CD4-positive, alpha-beta T cell treated with Interleukin-12 subunit alpha and Interleukin-12 subunit beta, for 1 hour (primary cell): ENCODE results near the gene CTIF.

Experiments
- DNase-seq: peaks from one replicate; pipeline ENCODE4 v3.0.0-alpha.2; 2020

Gene CTIF

DNA sequence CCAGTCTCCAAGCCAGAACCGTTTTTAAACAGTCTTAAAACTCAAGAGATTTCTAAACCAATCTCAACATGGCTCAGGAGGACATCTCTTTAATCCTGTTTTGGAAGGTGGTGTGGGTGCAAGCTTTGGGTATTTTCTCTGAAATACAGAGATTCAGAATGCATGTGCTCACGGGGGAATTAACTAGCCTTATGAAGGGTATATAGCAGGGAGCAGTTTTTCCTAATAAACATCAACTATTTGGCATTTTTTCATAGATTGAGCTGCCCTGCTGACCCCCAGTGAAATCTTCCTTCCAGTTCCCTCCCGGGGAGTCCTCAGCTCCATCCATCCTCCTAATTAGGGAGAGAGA is 289.3 kb downstream of the CTIF start:
- no peak for DNase-seq

DNA sequence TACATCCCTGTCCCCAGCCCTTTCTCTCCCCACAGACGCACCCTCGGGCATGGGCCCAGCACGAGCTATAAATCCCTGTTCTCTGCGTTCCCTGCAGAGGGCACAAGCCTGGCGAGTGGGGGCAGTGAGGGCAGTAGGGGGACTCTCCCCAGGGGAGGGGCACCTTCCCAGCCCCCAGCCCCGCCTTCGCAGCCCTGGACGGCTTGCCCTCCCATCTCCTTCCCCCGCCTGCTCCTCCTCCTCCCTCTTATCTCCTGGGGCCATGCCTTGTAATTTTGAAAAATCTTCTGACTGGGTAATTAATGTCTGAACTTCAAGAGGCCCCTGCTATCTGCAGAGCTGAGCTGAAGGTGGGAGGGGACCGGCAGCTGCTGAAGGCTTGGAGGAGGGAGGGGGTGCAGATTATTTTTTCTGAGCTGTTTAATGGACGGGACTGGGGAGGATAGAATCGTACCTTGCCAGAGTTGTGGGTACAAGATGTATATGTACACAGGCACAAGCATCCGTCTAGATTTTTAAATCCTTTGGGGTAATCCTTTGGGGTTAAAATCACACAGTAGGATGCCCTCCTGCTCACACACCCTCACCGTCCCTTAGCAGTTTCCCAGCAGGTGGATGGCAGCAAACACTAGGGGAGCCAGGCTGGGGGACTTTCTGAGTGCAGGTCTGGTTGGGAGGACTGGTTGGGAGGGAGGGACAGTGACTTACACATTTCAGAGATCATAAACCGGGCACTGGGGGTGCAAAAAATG is 290.0 kb downstream of the CTIF start:
- DNase-seq = no peak

DNA sequence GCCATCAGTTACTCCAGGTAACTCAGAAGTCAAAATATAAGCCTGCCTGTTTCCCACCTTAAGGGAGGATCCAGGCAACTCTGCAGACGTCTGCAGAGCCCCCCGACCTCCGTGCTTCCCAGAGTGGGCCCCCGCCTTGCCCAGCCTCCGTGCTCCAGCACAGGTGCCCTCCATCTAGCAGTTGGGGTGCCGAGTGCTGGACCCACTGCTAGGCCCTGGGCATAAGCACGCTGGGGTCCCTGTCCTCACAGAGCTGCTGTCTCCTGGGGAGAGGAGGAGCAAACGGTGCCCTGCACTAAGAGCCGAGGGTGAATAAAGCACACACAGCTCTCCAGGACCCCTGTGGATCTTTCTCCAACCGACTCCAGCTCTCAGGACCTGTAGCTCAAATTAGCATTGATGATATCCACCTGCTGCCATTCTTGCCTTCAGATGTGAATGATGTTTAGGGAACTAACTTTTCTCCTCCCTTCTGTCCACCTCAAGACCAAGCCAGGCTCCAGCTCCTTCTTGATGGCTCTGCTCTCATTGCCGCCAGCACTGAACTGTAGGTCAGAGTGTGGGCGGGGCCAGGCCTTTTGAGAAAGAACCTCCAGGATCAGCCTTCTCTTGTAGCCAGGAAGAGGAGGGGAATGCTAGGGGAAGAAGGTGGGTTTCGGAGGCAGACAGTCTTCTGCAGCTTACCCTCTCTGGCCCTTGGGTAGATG is 290.8 kb downstream of the CTIF start:
- no peak for DNase-seq

DNA sequence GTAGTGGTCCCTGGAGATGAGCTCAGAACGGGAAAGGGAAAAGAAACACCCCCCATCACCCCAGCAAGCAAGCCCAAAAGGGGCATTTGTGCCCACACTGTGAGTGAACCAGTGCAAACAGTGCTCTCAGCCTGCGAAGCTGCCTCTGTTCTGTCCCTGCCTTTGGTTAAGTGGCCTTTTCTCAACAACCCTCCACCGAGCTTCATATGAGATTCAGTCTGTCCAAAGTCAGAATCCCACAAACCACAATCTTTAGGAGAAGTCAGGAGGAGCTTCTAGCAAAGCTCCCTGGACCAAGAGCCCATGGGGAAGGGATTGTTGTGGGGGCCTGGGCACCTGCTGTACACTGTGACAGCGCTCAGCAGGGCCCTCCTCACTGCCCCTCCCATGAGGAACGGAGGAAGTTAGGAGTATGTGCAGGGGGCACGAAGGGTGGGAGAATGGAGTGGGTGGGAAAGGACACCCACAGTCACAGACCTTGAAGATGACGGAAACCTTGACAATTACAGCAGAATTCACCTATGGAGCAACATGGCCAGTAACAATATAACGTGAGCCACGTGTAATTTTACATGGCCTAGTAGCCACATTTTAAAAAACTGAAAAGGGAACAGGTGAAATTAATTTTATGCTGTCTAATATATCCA is 292.4 kb downstream of the CTIF start:
- DNase-seq = no peak

DNA sequence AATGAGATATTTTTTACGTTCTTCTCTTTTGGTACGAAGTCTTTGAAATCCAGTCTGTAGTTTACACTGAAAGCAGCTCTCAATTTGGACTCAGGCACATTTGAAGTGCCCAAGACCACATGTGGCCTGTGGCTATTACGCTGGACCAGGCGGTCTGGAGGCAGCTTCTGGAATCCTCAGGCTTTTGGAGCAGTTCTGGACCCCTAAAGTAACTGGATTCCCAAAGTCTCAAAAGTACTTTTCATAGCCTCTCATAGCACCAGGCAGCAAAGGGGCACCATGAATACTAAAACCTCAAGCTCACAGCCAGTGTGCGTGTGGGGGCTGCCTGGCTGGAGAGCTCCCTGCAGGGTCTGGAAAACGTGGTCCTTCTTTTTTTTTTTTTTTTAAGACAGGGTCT is 293.0 kb downstream of the CTIF start:
- DNase-seq = no peak

DNA sequence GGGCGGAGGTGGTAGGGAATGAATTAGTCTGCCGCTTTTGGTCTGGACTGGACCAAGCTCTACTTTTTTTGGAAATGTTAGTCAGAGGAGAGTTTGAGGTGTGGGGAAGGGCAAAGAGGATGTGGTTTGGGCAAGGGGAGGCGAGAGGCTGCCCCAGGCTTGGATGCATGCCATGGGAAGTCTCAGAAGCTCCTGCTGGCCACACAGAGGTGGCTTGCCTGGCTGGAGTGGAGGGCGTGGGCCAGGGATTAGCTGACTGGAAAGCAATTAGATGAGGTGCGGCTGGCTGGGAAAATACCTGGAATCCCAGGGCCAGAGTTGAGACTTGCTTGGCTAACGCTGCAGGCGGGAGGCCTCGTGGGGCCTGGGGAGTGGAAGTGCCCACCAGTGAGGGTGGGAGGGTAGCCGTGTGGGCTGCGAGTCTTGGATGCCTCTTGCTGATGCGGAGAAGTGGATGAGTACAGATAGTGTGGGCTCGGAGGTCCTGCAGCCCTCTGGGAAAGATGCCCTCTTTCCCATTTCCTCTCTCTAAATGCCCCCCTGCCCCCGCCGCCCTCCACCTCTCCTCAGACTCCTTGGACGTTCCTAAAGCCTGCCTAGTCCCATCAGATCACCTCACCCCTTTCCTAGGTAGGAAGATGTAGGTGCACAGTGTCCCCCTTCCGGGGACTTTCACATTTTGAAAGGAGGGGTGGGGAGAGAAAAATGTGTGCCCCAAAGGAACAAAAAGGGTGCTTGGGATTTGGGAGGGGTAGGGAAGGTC is 294.3 kb downstream of the CTIF start:
- DNase-seq = no peak

DNA sequence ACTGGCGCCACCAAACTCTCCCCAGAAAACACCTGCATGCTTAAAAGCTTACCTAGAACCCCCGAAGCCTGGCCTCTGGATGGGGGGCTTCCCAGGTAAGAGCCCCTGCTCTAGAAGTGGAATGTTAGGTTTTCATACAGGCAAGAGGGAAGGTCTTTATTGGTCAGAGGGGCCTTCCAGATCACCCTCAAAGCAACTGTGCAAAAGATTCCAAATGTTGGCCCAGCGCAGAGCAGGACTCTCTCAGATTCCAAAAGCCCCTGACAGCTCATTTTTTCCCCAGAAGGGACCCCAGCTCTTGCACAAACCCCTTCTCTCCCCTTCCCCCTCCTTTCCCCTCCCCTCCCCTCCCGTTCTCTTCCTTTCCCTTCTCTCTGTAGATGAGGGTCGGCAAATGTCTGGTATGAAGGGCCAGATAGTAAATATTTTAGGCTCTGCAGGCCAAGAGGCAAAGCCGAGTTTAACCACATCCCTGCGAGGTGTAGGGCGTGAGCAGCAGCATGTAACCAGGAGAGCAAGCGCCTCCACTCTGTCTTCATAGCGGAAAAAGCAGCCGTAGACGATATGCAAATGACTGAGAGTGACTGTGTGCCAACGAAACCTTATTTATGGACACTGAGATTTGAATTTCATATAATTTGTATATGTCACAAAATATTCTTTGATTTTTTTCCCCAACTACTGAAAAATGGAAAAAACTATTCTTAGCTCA is 295.0 kb downstream of the CTIF start:
- DNase-seq = peak; percentile 74

DNA sequence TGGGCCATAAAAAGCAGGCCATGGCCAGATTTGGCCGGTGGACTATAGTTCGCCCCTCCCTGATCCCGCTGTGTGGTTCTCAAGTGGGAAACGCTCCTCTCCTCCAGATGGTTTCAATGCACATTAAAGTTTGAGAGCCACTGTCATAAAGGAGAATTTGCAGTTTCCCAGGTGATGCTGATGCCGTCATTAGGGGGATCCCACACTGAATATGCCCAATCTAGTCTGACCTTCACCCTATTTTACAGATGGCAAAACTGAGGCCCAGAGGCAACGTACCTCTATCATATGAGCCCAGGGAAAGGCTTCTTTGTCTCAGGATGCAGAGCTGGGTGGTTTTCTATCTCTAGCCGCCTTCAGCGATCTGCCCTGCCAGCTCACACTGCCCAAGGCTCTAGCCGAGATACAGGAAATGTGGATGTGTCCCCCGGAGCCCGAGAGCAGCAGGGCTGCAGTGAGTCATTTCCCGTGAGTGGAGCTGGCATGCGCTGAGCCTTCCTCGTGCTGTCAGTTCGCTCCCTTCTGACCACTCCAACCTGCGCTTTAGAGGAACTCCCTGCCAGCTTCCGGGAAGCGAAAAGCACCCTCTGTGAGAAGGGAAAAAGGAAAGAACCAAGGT is 295.7 kb downstream of the CTIF start:
- peak; percentile 81 for DNase-seq

DNA sequence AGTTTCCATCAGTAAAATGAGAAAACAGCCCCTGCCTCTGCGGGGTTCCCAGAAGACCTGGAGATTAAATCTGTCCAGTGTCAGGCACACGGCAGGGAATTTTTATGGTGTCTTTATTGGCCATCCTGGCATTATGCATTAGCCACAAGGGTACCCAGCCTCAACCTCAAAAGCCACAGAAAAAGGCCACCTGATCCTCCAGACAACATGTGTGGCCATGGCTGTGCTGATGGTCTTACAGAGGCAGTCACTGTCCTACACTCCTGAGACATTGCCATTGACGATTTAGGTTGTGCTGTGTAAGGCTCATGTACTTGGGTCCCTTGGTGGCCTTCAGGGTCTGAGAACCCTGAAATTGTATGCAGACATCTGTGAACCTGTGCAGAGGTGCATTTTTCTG is 296.3 kb downstream of the CTIF start:
- DNase-seq = no peak

DNA sequence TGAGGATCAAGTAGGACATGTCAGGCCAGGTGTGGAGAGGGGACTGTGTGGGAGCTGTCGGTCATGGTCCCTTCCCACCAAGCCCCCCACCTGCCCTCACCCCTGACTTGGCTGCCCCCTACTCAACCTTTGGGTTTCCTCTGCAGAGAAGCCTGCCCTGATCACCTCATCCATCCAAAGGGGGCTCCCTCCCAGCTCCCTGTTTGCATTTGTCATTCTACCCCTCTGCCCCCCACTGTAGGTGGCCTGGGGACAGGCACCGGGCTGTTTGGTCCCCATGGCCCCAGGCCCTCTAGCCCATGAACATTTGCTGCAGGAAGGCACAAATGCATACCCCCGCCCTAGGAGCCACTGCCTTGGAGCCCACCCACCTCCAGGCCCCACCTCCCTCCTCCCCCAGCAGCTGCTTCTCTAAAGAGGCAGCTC is 296.9 kb downstream of the CTIF start:
- no peak for DNase-seq

DNA sequence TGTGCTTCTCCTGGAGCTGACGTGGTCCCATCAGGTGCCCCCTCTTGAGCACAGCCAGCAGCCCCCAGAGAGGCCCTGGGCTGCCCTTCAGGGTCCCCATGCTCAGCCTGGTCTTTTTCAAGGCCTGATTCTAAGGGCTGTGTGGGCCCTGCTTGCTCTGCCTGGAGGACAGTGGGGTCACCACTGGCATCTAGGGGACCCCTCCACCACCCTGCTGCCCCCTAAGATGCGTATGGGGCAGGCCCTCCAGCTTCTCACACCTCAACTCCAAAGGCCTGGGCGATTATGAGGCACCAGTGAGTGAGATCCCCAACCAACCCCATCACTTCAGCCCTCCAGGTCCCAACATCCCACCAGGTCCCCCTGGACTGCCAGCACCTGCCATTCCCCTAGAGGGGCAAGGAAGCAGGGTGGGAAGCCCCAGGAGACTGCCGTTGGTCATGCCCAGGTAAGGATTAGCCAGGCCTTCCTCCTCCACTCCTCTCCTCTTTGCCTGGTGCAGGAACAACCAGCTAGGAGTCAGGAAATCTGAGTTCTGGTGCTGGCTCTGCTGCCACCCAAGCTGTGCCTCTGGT is 297.5 kb downstream of the CTIF start:
- DNase-seq = no peak

DNA sequence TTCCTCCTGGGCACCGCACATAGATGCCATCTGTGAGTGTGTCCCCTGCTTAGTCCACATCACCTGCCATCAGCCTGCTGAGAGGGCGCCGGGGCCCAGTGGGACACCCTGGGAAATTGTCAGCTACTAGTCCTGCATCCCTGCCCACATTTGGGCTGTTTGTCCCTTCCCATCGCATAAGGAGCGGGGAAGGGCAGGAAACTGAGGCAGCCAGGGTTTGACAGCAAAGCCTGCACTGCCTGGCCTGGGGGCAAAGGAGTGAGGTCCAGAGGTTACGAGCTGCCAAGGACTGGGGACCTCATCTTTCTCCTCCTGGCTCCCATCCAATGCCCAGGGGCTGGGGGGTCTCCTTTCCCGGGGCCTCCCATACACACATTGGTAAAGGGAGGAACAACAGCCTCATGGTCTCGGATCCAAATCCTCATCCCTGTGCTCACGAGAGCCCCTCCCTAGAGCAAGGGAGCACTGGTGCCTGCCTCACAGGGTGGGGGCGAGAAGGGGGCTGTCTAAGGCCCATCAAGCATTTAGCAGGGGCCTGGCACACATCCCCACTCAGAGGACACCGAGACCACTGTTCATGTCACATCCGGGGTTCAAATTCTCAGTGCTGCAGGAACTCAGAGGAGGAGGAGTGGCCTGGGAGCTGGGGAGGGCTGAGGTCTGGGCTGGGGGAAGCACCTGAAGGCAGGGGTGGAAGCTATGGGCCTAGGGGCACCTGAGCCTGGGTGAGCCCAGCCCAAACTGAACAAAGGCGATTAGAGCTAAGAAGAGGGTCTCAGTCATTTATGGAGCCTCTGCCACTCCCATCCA is 298.2 kb downstream of the CTIF start:
- DNase-seq = no peak

DNA sequence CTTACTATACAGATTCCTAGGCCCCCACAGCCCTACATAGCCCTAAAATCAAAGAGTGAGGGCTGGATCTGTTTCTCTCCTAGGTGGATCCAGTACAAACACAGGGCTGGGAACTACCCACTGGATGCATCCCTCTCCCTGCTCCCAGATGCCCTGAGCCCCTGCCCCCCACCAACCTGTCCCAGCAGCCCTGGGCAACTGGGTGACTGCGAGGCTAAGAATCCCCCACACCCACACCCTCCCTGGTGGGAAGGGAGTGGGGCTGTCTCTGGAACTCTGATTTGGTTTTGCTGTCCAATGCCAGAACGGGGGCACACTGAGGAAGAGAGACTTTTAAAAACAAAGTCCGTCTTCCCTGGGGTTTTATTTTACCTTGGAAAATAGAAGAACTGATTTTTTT is 298.8 kb downstream of the CTIF start:
- no peak for DNase-seq

DNA sequence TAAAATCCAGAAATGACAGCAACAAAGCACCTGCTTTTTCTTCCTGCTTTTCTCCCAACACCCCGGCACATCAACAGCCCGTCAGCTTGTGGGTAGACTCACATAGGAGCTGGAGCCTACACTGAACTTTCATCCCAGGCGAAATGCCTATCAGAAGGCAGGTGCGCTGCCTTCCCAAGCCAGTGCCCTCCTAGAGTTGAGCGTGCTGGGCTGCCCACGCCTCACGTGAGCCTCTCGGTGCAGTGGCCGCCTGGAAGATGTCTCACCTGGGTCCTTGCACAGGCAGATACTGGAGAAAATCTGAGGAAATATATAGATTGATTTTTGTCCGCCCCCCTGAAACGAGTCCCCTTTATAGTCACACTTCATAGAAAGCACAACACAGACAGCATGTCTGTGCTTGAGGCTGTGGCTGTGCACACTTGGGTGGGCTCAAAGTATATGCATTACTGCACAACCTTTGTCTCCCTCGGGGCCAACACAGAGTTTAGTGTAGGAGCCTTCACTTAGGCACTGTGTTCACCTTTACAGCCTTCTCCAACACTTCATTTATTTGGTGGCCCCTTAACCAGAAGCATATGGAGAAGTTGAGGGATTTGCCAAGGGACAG is 299.4 kb downstream of the CTIF start:
- DNase-seq = no peak

DNA sequence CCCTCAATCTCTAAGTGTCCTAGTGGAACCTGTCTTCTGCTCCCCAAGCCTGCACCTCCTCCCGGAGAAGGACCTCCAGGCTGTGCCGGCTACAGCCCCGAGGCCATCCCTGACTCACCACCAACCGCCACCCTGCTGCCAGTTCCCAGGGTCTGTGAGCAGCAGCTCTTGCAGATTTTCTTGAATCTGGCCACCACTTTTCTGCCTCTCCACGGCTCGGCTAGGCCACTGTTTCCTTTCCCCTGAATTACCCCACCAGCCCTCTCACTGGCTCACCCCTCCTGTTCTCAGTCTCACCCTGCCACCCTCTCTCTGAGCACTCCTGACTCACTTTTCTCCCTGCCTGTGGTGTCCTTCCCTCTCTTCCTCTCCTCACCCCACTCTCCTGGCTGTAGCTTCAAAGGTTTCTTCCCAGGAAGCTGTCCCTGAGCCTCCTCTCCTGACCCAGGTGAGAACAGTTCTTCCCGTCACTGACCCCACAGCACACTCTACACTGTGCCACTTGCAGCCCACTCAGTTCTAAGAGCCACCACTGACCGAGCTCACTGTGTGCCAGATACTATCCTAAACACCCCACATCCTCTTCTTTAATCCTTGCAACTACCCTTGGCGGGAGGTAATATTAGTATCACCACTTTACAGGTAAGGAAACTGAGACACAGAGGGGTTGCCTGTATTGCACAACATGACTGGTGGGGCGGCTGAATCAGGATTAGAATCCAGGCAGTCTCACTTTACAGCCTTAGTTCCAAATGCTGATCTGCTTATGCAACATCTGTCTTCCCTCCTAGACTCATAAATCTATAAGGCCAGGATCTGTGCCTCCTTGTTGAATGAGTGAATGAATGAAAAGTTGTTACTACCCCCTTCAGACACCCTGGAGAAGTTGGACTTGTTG is 300.3 kb downstream of the CTIF start:
- peak; percentile 32 for DNase-seq

DNA sequence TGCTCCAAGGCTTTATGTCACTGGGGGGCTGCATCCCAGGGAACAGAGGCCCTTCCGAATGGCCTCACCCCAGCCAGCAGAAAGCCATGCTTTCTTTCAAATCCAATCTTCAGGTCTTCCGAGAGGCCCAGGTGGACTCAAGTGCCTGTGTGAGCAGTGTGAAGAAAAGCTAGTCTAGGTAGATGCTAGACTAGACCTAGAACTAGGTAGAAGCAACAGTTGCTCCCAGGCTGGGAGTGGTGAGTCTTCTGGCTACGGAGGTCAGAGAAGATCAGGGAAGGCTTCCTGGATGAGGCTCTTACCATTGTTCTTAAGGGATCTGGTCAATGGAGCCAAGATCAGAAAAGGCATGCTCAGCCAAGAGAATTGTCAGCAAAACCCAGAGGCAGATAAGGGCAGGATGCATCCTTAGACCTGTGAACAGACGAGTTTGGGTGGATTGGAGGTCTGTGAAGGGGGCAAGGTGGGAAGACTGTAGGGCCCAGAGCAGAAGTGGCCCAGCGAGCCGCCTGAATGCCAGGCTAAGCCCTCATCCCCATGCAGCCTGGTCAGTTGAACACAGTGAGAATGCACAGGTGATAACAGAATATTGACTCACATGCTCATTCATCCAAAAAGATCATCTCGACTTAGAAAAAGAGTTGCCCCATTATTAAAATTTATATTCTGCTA is 301.1 kb downstream of the CTIF start:
- no peak for DNase-seq

DNA sequence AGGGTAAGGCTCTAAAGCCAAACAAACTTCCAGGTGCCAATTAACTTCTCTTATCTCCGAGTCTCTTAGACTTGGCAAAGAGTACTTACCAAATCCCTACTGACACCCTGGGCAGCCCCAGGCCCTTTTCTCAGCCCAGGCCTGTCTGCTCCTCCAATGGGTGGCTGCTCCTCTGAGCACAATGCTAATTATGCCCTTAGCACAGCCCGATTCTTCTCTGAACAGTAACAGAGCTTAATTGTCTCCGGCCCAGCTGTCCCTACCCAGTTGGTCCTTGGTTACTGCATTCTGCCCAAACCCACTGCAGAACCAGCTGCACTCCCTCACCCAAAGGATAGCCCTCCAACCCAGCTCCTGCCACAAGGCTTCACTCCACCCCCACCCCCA is 301.7 kb downstream of the CTIF start:
- DNase-seq = no peak

DNA sequence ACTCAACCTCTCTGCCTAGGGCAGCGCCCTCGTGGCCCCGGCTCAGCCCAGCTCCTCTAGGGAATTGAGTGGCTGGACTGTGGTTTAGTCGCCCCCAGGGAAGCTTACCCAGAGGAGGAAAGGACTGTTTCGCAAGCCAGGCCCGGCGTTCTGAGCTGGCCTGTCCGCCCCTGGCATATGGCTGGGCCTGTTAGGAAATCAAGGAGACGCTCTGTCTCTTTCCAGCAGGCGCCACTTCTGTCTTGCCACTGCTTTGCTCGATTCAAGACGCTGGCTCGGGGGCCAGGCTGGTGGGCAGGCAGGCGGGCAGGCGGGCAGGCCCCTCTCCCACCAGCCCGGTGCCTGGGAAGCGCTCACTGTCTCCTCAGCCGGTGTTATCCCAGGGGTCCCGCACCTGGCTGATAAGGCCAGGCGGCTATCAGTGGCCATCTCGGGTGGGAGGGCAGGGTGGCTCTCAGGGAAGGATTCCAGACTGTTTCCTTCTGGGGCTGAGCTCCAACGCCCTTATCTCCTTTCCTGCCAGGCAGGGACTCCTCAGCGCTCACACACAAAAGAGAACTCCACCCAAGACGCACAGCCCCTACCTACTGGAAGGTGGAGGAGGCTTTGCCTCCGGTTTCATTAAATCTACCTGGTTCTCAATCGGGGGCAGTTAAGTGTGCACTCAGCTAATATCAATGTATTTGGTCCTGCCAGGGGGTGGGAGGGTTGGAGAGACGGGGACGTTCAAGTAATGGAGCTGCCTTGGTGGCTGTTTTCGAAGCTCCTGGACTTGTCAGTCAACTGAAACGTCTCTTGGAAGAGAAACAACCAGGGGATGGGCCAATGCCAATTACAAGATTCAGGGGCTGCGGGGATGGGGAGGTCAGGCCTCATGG is 302.8 kb downstream of the CTIF start:
- no peak for DNase-seq
